Ishikawa (cell line): Measurements from ENCODE around the gene LRRC8C.

Experiments
- CEBPB ChIP-seq: IDR thresholded peaks from 2 replicates; pipeline ENCODE4 v1.6.1; 2012
- EGR1 ChIP-seq: IDR thresholded peaks from 2 replicates; pipeline ENCODE4 v1.6.1; 2012
- EP300 ChIP-seq: IDR thresholded peaks from 2 replicates; pipeline ENCODE4 v1.6.1; 2012; ENCODE audit warnings: borderline replicate concordance
- RAD21 ChIP-seq: IDR thresholded peaks from 2 replicates; pipeline ENCODE4 v1.6.1; 2012; ENCODE audit warnings: low read depth

- TF ChIP-seq RAD21 (no peak), CEBPB (no peak), EP300 (no peak), EGR1 (no peak)
These were observed 23.0 kb upstream of the LRRC8C start for GRCh38 chr1:89609781-89610456.
